Thymus (tissue), 11 donors: ENCODE data around the gene GPR63. TPM values are rescaled to one million over a fixed set of nuclear protein-coding genes. Genes with fewer than 3 reads are reported as not detected.

Source experiments
- DNase-seq, 9 donors: peaks; one replicate each; pipeline ENCODE4 v3.0.0-alpha.2; 2013; ENCODE audit warnings: low spot score in 9 of 9, low read depth in 6 of 9, missing footprints in 1 of 9
- H3K27ac ChIP-seq, 2 donors: one replicate each; pipeline ENCODE4 v1.5.1; 2013; ENCODE audit warnings: control low read depth in 1 of 2, low read depth in 1 of 2, low read length in 1 of 2, mild to moderate bottlenecking in 1 of 2, moderate library complexity in 1 of 2
- H3K27me3 ChIP-seq, 2 donors: one replicate each; pipeline ENCODE4 v1.5.1; 2013; ENCODE audit warnings: low read length in 1 of 2; ENCODE audit not compliant: control insufficient read depth in 2 of 2, insufficient read depth in 1 of 2
- H3K36me3 ChIP-seq, 2 donors: one replicate each; pipeline ENCODE4 v1.5.1; 2013; ENCODE audit warnings: low read length in 1 of 2, mild to moderate bottlenecking in 1 of 2, moderate library complexity in 1 of 2; ENCODE audit not compliant: control insufficient read depth in 2 of 2, insufficient read depth in 2 of 2
- H3K4me1 ChIP-seq, 2 donors: one replicate each; pipeline ENCODE4 v1.5.1; 2013; ENCODE audit warnings: low read length in 2 of 2; ENCODE audit not compliant: control insufficient read depth in 2 of 2, insufficient read depth in 2 of 2
- H3K4me3 ChIP-seq, 2 donors: one replicate each; pipeline ENCODE4 v1.5.1; 2013; ENCODE audit warnings: low read length in 2 of 2, control low read depth in 1 of 2, mild to moderate bottlenecking in 1 of 2
- H3K9me3 ChIP-seq, 2 donors: one replicate each; pipeline ENCODE4 v1.5.1; 2013; ENCODE audit warnings: low read length in 1 of 2, mild to moderate bottlenecking in 1 of 2; ENCODE audit not compliant: control insufficient read depth in 2 of 2, insufficient read depth in 1 of 2
- WGBS: extraction: QIAGEN DNeasy Blood & Tissue Kit; methylation state at CpG from one replicate; pipeline ENCODE4 v1.1.7; 2013; 5-methylcytosine and 5-hydroxymethylcytosine counted together
- polyA plus RNA-seq: library from polyadenylated mRNA; stranded (reverse); fragments of 200-250 nt; gene quantifications from one replicate; pipeline ENCODE4 v1.2.3, GENCODE V29; 2013
- total RNA-seq: library from RNA; stranded (reverse); fragments of 120-200 nt; gene quantifications from one replicate; pipeline ENCODE4 v1.2.4, GENCODE V29; 2013
- donor health status: healthy.

Gene GPR63
- total and polyA plus RNA-seq, 2 donors, result 0.46 to 0.71 TPM

GRCh38 chr6:96755096-96755495, 82.2 kb downstream of the GPR63 start:
- WGBS, result 86% methylated on average over 3 of the region's 3 CpGs
- Histone ChIP-seq H3K4me1 (no peaks in the 10 kb centered on the region), H3K27ac (no peak overlapping the region), H3K27me3 (no peaks in the 10 kb centered on the region), H3K36me3 (no peaks in the 10 kb centered on the region), H3K4me3 (no peak overlapping the region), H3K9me3 (no peaks in the 10 kb centered on the region)
- no peak for DNase-seq

DNA sequence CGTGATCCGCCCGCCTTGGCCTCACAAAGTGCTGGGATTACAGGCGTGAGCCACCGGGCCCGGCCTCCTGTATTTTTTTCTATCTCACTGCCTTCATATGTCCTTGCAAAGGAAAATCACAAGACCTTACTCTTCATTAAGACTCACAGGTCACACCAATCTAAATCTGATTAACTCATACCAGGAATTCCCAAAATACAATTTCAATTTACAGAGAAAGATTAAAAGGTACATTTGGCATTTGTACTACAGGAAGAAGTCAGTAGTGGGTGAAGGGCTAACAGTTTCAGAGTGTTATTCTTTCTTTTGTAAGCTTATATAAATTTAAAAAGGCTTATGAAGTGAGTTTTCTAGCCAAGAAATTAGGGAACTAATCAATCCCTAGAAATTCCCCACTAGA, 87.4 kb downstream of the GPR63 start:
- Histone ChIP-seq H3K4me3 (no peak overlapping the region), H3K9me3 (no peaks in the 10 kb centered on the region), H3K27me3 (no peaks in the 10 kb centered on the region), H3K27ac (no peak overlapping the region), H3K4me1 (no peaks in the 10 kb centered on the region), H3K36me3 (no peaks in the 10 kb centered on the region)
- WGBS, result 94% methylated on average over 6 of the region's 6 CpGs
- no peak for DNase-seq

Other genes with a start within 250 kb of the GPR63 start
- gene NDUFAF4, start 60.4 kb upstream of the GPR63 start, total RNA-seq, result 32.3 TPM
- 47.5 TPM for gene NDUFAF4, start 60.4 kb upstream of the GPR63 start, polyA plus RNA-seq
- 0.90 TPM for gene KLHL32, start 87.3 kb upstream of the GPR63 start, total RNA-seq
- 0.75 TPM for gene KLHL32, start 87.3 kb upstream of the GPR63 start, polyA plus RNA-seq